Upper lobe of left lung (tissue), 6 donors: ENCODE measurements around the gene CD300LG. TPM values are rescaled to one million over a fixed set of nuclear protein-coding genes. Genes with fewer than 3 reads are reported as not detected.
A peak's percentile ranks its signal among the peaks of the same experiment; 100 is the strongest.

Source experiments
- ATAC-seq, 2 donors: fragments of 200-7000 bp; cut with Tn5 transposase; one replicate each; pipeline ENCODE4 v1.9.1; 2022; ENCODE audit warnings: mild to moderate bottlenecking in 2 of 2, moderate library complexity in 2 of 2; ENCODE audit not compliant: low FRiP score in 2 of 2
- DNase-seq, 2 donors: peaks; one replicate each; pipeline ENCODE4 v3.0.0-alpha.2; 2019 to 2020
- H3K27ac ChIP-seq, 4 donors: fragments of 200-600 bp; sonication (generic); one replicate each; pipeline ENCODE4 v1.5.1; 2016 to 2019
- H3K27me3 ChIP-seq, 4 donors: fragments of 200-600 bp; sonication (generic); one replicate each; pipeline ENCODE4 v1.5.1; 2017 to 2019
- H3K36me3 ChIP-seq, 4 donors: fragments of 200-600 bp; sonication (generic); one replicate each; pipeline ENCODE4 v1.5.1; 2016 to 2019
- H3K4me1 ChIP-seq, 4 donors: fragments of 200-600 bp; sonication (generic); one replicate each; pipeline ENCODE4 v1.5.1; 2018 to 2019
- H3K4me3 ChIP-seq, 4 donors: fragments of 200-600 bp; sonication (generic); one replicate each; pipeline ENCODE4 v1.5.1; 2017 to 2019; ENCODE audit warnings: mild to moderate bottlenecking in 2 of 4, moderate library complexity in 1 of 4
- H3K9me3 ChIP-seq, 4 donors: fragments of 200-600 bp; sonication (generic); one replicate each; pipeline ENCODE4 v1.5.1; 2018 to 2019
- CTCF ChIP-seq, 6 experiments: fragments of 450-650 bp in 4 of 6; fragments of 200-600 bp in 2 of 6; sonication (generic) in 2 of 6; IDR thresholded peaks; one replicate each; pipeline ENCODE4 v1.5.1; 2016 to 2019; ENCODE audit warnings: antibody characterized with exemption in 6 of 6
- EP300 ChIP-seq, 4 donors: sonication (generic); formaldehyde crosslinking; IDR thresholded peaks; one replicate each; pipeline ENCODE4 v1.5.1; 2017; ENCODE audit warnings: antibody characterized with exemption in 4 of 4, control low read depth in 2 of 4
- POLR2A ChIP-seq, 4 donors: fragments of 450-650 bp; IDR thresholded peaks; one replicate each; pipeline ENCODE4 v1.5.1; 2016 to 2017; ENCODE audit warnings: antibody characterized with exemption in 4 of 4, mild to moderate bottlenecking in 2 of 4
- POLR2AphosphoS5 ChIP-seq, 2 donors: sonication (generic); formaldehyde crosslinking; IDR thresholded peaks; one replicate each; pipeline ENCODE4 v1.5.1; 2017; ENCODE audit warnings: antibody characterized with exemption in 2 of 2
- WGBS, 2 donors: methylation state at CpG; one replicate each; pipeline ENCODE4 v1.1.5; 2017 to 2018; 5-methylcytosine and 5-hydroxymethylcytosine counted together
- total RNA-seq, 6 donors: library from RNA; depleted of rRNA in 4 of 6; stranded (reverse); fragments of >200 nt in 4 of 6; gene quantifications; one replicate each; pipeline versions ENCODE4 v1.1.0 to v1.2.1, GENCODE V29; 2016 to 2021
- donor health status: DM: no; HTN: no; CAD: no; lungs with moderate emphysema.
- donor health status: DM: no; HTN: yes; CAD: no; lungs with severe emphysema.

The CD300LG gene
- total RNA-seq, 6 donors from 2014 or later = 0.71 to 65.9 (median 7.8) TPM

DNA sequence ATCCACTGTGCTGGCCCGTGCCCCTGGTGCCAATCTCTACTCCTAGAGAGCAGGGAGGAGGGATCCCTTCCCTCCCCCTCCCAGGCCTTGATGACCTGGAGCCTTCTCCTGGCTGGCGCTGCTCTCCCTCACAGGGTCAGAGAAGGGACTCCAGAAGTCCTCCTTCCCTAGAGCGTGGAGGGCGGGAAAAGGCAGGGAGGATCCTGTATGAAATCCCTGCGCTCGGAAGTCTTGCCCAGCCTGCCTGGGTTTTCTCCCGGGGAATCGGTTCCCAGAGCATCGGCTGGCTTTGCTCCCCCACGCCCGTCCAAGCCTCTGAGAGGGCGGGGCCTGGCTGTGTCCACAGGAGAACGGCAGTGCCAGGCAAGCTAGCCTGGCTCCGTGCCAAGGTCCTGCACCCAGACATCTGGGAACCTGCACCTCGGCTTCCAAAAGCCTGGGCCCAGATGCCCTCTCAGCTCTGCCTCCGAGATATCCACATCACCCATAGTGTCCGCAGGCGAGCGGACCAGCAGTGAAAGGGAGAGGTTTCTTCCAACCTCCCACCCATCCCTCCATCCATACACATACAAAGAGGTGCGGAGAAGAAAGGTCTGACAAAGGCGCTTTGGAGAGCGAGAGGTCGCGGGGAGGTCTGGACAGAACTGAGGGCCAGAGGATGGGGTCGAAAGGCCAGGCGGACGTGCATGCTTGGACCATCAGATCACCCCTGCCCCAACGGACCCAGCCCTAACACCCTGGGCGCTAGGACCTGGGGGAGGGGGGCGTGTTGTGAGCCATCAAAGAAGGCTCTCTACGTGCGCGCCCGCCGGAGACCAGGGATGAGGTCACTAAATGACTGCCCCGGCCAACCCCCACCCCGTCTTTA is 59.2 kb downstream of the CD300LG start:
- peak; percentile 42 to 81 for ATAC-seq
- WGBS, 2 donors = 5 to 12% methylated on average over 13 to 31 of the region's 37 CpGs

GRCh38 chr17:43906951-43907424 is 60.0 kb downstream of the CD300LG start:
- DNase-seq (peak in 1 of 2 donors; percentile 72), ATAC-seq (peak in 1 of 2 donors; percentile 8)
- Histone ChIP-seq H3K4me1 (peaks cover 27 to 32% (median 28%) of the 10 kb centered on the region in 4 donors), H3K36me3 (no peaks in the 10 kb centered on the region), H3K4me3 (peak overlapping the region; percentile 13 to 48 (median 44)), H3K27me3 (peaks cover 0 to 29% (median 14%) of the 10 kb centered on the region in 4 donors), H3K9me3 (no peaks in the 10 kb centered on the region), H3K27ac (peak overlapping the region; percentile 2 to 78 (median 61))
- WGBS, 2 donors = 0 to 3% methylated on average over 1 to 19 of the region's 29 CpGs
- TF ChIP-seq CTCF (IDR thresholded peaks at IDR 0.05) (no peak), EP300 (IDR thresholded peaks at IDR 0.05) (no peak), POLR2A (IDR thresholded peaks at IDR 0.05) (no peak), POLR2AphosphoS5 (IDR thresholded peaks at IDR 0.05) (no peak)

More for the DNA sequence above, 59.2 kb downstream of the CD300LG start:
- peak overlapping the region in 2 of 4 donors; percentile 64 to 78 for H3K27ac ChIP-seq
- peaks cover 27 to 32% (median 28%) of the 10 kb centered on the region in 4 donors for H3K4me1 ChIP-seq
- peaks cover 0 to 29% (median 14%) of the 10 kb centered on the region in 4 donors for H3K27me3 ChIP-seq
- peak; percentile 33 to 79 for DNase-seq
- no peaks in the 10 kb centered on the region for H3K36me3 ChIP-seq
- H3K9me3 ChIP-seq = no peaks in the 10 kb centered on the region
- TF ChIP-seq EP300 (IDR thresholded peaks at IDR 0.05) (no peak), POLR2A (IDR thresholded peaks at IDR 0.05) (no peak), POLR2AphosphoS5 (IDR thresholded peaks at IDR 0.05) (no peak)
- peak overlapping the region; percentile 13 to 48 (median 44) for H3K4me3 ChIP-seq

- no peaks in the 10 kb centered on the region for H3K36me3 ChIP-seq
- peaks cover 0 to 29% (median 14%) of the 10 kb centered on the region in 4 donors for H3K27me3 ChIP-seq
- peaks cover 27 to 32% (median 28%) of the 10 kb centered on the region in 4 donors for H3K4me1 ChIP-seq
- TF ChIP-seq POLR2AphosphoS5 (IDR thresholded peaks at IDR 0.05) (no peak), POLR2A (IDR thresholded peaks at IDR 0.05) (no peak), CTCF (IDR thresholded peaks at IDR 0.05) (peak in 2 of 6 experiments; percentile 19 to 21), EP300 (IDR thresholded peaks at IDR 0.05) (no peak)
- peak within 1 kb of the TSS; percentile 2 to 78 (median 61) for H3K27ac ChIP-seq
- DNase-seq = peak; percentile 48 to 88
- H3K4me3 ChIP-seq = peak within 1 kb of the TSS; percentile 13 to 48 (median 44)
- ATAC-seq = peak in 1 of 2 donors; percentile 86
- WGBS, 2 donors = 1 to 3% methylated on average over 33 to 36 of the region's 36 CpGs
- H3K9me3 ChIP-seq = no peaks in the 10 kb centered on the region
Measured at GRCh38 chr17:43907425-43907981, 60.5 kb downstream of the CD300LG start, which contains the start of gene MPP2. MPP2 (minus strand) TSS chr17:43907536; CDS start chr17:43904460, 3,076 bp downstream.

GRCh38 chr17:43907998-43908721 is 61.2 kb downstream of the CD300LG start:
- peaks cover 27 to 32% (median 28%) of the 10 kb centered on the region in 4 donors for H3K4me1 ChIP-seq
- no peaks in the 10 kb centered on the region for H3K36me3 ChIP-seq
- DNase-seq = peak in 1 of 2 donors; percentile 61
- peak in 1 of 2 donors; percentile 86 for ATAC-seq
- peak overlapping the region in 3 of 4 donors; percentile 58 to 78 (median 64) for H3K27ac ChIP-seq
- WGBS, 2 donors = 35% methylated on average over 25 to 26 of the region's 26 CpGs
- H3K27me3 ChIP-seq = peaks cover 0 to 29% (median 14%) of the 10 kb centered on the region in 4 donors
- TF ChIP-seq POLR2AphosphoS5 (IDR thresholded peaks at IDR 0.05) = no peak
- TF ChIP-seq EP300 (IDR thresholded peaks at IDR 0.05) = no peak
- TF ChIP-seq POLR2A (IDR thresholded peaks at IDR 0.05) = no peak
- TF ChIP-seq CTCF (IDR thresholded peaks at IDR 0.05) = no peak
- H3K4me3 ChIP-seq = peak overlapping the region; percentile 13 to 48 (median 44)
- no peaks in the 10 kb centered on the region for H3K9me3 ChIP-seq
